Kidney epithelial cell (primary cell): ENCODE measurements around the gene MIB1. TPM values are rescaled to one million over a fixed set of nuclear protein-coding genes. Genes with fewer than 3 reads are reported as not detected.

Experiments
- DNase-seq: peaks from one replicate; pipeline ENCODE4 v3.0.0-alpha.2; 2010; ENCODE audit warnings: low read depth
- H3K27me3 ChIP-seq: 2 replicates; pipeline ENCODE4 v1.6.0; 2011; ENCODE audit warnings: low read length; ENCODE audit not compliant: control insufficient read depth, insufficient read depth
- H3K36me3 ChIP-seq: 2 replicates; pipeline ENCODE4 v1.5.1; 2011; ENCODE audit warnings: low read length; ENCODE audit not compliant: control insufficient read depth, insufficient read depth
- H3K4me3 ChIP-seq: 2 replicates; pipeline ENCODE4 v1.5.1; 2011; ENCODE audit warnings: low read depth, mild to moderate bottlenecking, control low read depth, low read length
- CTCF ChIP-seq: IDR thresholded peaks from 2 replicates; pipeline ENCODE4 v1.5.1; 2011; ENCODE audit warnings: mild to moderate bottlenecking, moderate library complexity, low read length, control low read depth, inconsistent platforms; ENCODE audit not compliant: insufficient read depth, poor library complexity, severe bottlenecking
- total RNA-seq: library from RNA; depleted of rRNA; stranded (reverse); fragments of >200 nt; gene quantifications from 2 replicates; pipeline ENCODE4 v1.2.3, GENCODE V29; 2015

The MIB1 gene
- total RNA-seq, 1 donor from 2014 or later, result 46.7 TPM

- no peak for TF ChIP-seq CTCF
- Histone ChIP-seq H3K36me3 (no peaks in the 10 kb centered on the region), H3K27me3 (no peaks in the 10 kb centered on the region), H3K4me3 (no peak overlapping the region)
- no peak for DNase-seq
Measured at GRCh38 chr18:21826641-21827302, 86.2 kb downstream of the MIB1 start.

- no peak for TF ChIP-seq CTCF
- Histone ChIP-seq H3K27me3 (no peaks in the 10 kb centered on the region), H3K4me3 (no peak overlapping the region), H3K36me3 (no peaks in the 10 kb centered on the region)
- no peak for DNase-seq
Measured at GRCh38 chr18:21830532-21830931, 89.9 kb downstream of the MIB1 start.

- TF ChIP-seq CTCF, result no peak
- no peak overlapping the region for H3K4me3 ChIP-seq
- DNase-seq, result no peak
- H3K36me3 ChIP-seq, result no peaks in the 10 kb centered on the region
- no peaks in the 10 kb centered on the region for H3K27me3 ChIP-seq
Measured at GRCh38 chr18:21831413-21831831, 90.8 kb downstream of the MIB1 start.

GRCh38 chr18:21833604-21834298, 93.2 kb downstream of the MIB1 start:
- no peak overlapping the region for H3K4me3 ChIP-seq
- H3K36me3 ChIP-seq, result peaks cover 1% of the 10 kb centered on the region
- no peak for DNase-seq
- no peaks in the 10 kb centered on the region for H3K27me3 ChIP-seq
- TF ChIP-seq CTCF, result no peak

GRCh38 chr18:21834299-21834660, 93.7 kb downstream of the MIB1 start:
- Histone ChIP-seq H3K4me3 (no peak overlapping the region), H3K36me3 (peaks cover 1% of the 10 kb centered on the region), H3K27me3 (no peaks in the 10 kb centered on the region)
- no peak for DNase-seq
- no peak for TF ChIP-seq CTCF
